A673 (cell line): ENCODE results near the gene KRT86. TPM values are rescaled to one million over a fixed set of nuclear protein-coding genes. Genes with fewer than 3 reads are reported as not detected.

ENCODE experiments used
- BruUV-seq: library from RNA; stranded (reverse); fragments of 400-500 nt; replicated peaks from 2 replicates; lab custom pipeline; 2021; lab: Mats Ljungman, UMichigan
- CTCF ChIA-PET: fragments of 300-600 bp; sonication (Branson Sonifier 250); formaldehyde crosslinking; loops from one replicate; lab custom pipeline; 2022; ENCODE audit warnings: antibody characterized with exemption; lab: Charles Lee
- POLR2A ChIA-PET: fragments of 300-600 bp; sonication (Branson Sonifier 250); formaldehyde crosslinking; loops from one replicate; lab custom pipeline; 2022; ENCODE audit warnings: antibody characterized with exemption; ENCODE audit not compliant: low non-redundant PET; lab: Charles Lee
- DNase-seq: peaks from one replicate; pipeline ENCODE4 v3.0.0-alpha.2; 2015; ENCODE audit warnings: low spot score
- H3K27ac ChIP-seq: fragments of 200-600 bp; sonication (generic); 2 replicates; pipeline ENCODE4 v1.5.1; 2016; ENCODE audit warnings: mixed run types, low read depth, mild to moderate bottlenecking, mixed read lengths, antibody characterized with exemption, low read length; ENCODE audit not compliant: poor library complexity, severe bottlenecking
- H3K27me3 ChIP-seq: fragments of 200-600 bp; sonication (generic); replicated peaks from 2 replicates; pipeline ENCODE4 v1.6.1; 2017; ENCODE audit warnings: mixed run types, low read depth, mild to moderate bottlenecking, mixed read lengths, antibody characterized with exemption, low read length; ENCODE audit not compliant: insufficient read depth, poor library complexity
- H3K36me3 ChIP-seq: fragments of 200-600 bp; sonication (generic); 2 replicates; pipeline ENCODE4 v1.6.1; 2016; ENCODE audit warnings: mixed run types, mild to moderate bottlenecking, mixed read lengths, antibody characterized with exemption, low read length; ENCODE audit not compliant: insufficient read depth, poor library complexity, severe bottlenecking
- H3K4me1 ChIP-seq: fragments of 200-600 bp; sonication (generic); 2 replicates; pipeline ENCODE4 v1.6.1; 2017; ENCODE audit warnings: mixed run types, mild to moderate bottlenecking, mixed read lengths, antibody characterized with exemption, low read length; ENCODE audit not compliant: insufficient read depth, poor library complexity, severe bottlenecking
- H3K4me3 ChIP-seq: fragments of 200-600 bp; sonication (generic); 2 replicates; pipeline ENCODE4 v1.5.1; 2016; ENCODE audit warnings: low read depth, mixed run types, mild to moderate bottlenecking, mixed read lengths, low read length; ENCODE audit not compliant: poor library complexity, severe bottlenecking
- H3K9me3 ChIP-seq: fragments of 200-600 bp; sonication (generic); 2 replicates; pipeline ENCODE4 v1.6.1; 2016; ENCODE audit warnings: mixed run types, low read depth, mild to moderate bottlenecking, mixed read lengths, antibody characterized with exemption, low read length; ENCODE audit not compliant: poor library complexity, severe bottlenecking
- CTCF ChIP-seq: fragments of 300-800, 200-600 bp; sonication (generic); conservative IDR thresholded peaks from 2 replicates; pipeline ENCODE4 v1.5.1; 2017; ENCODE audit warnings: low read depth, mild to moderate bottlenecking, antibody characterized with exemption, low read length, moderate library complexity, mixed read lengths
- EZH2 ChIP-seq: fragments of 200-600 bp; sonication (generic); IDR thresholded peaks from 2 replicates; pipeline ENCODE4 v1.6.1; 2017; ENCODE audit warnings: borderline replicate concordance, low read depth, mild to moderate bottlenecking, mixed read lengths, antibody characterized with exemption, low read length; ENCODE audit not compliant: poor library complexity, severe bottlenecking
- intact Hi-C: fragments of 100-400 bp; cut with micrococcal nuclease; formaldehyde crosslinking; loops from one replicate; pipeline ENCODE4 v1.10.0; 2022; ENCODE audit not compliant: unreplicated experiment
- total RNA-seq: library from RNA; stranded (reverse); gene quantifications from 2 replicates; pipeline ENCODE4 v1.2.3, GENCODE V29; 2021

Gene KRT86
- total RNA-seq, 1 experiment from 2014 or later: not detected

GRCh38 chr12:52284562-52285171 is 10.2 kb downstream of the KRT86 start:
- POLR2A ChIA-PET: interaction anchor here (0.6 kb wide), 1 partner anchor 19 kb away, joined by 3 read pairs; no protein-coding TSS in a partner anchor
- Histone ChIP-seq H3K27ac (no peak overlapping the region), H3K4me3 (no peak overlapping the region), H3K27me3 (no peaks in the 10 kb centered on the region), H3K4me1 (peaks cover 11% of the 10 kb centered on the region), H3K9me3 (no peaks in the 10 kb centered on the region), H3K36me3 (no peaks in the 10 kb centered on the region)
- TF ChIP-seq EZH2 (no peak), CTCF (no peak)
- no TSS peak for BruUV-seq
- CTCF ChIA-PET: no interaction called here
- no peak for DNase-seq
- intact Hi-C loops: no loop called here

- ChIA-PET POLR2A (interaction anchor here (0.6 kb wide), 1 partner anchor 20 kb away, joined by 3 read pairs; no protein-coding TSS in a partner anchor), CTCF (no interaction called here)
- intact Hi-C loops: no loop called here
- Histone ChIP-seq H3K36me3 (no peaks in the 10 kb centered on the region), H3K9me3 (no peaks in the 10 kb centered on the region), H3K27ac (no peak overlapping the region), H3K4me1 (peaks cover 5% of the 10 kb centered on the region), H3K4me3 (no peak overlapping the region), H3K27me3 (no peaks in the 10 kb centered on the region)
- no peak for DNase-seq
- no peak for TF ChIP-seq CTCF
- TF ChIP-seq EZH2: no peak
- BruUV-seq: no TSS peak
Observed at GRCh38 chr12:52285172-52285745, 10.8 kb downstream of the KRT86 start.

GRCh38 chr12:52285851-52286530 is 11.5 kb downstream of the KRT86 start:
- no peaks in the 10 kb centered on the region for H3K27me3 ChIP-seq
- no TSS peak for BruUV-seq
- TF ChIP-seq CTCF (no peak), EZH2 (no peak)
- intact Hi-C loops: no loop called here
- ChIA-PET POLR2A (no interaction called here), CTCF (no interaction called here)
- no peaks in the 10 kb centered on the region for H3K4me1 ChIP-seq
- H3K9me3 ChIP-seq: no peaks in the 10 kb centered on the region
- H3K4me3 ChIP-seq: no peak overlapping the region
- no peaks in the 10 kb centered on the region for H3K36me3 ChIP-seq
- DNase-seq: no peak
- H3K27ac ChIP-seq: no peak overlapping the region
